Neural cell (in vitro differentiated cells): ENCODE results near the gene DAD1. TPM values are rescaled to one million over a fixed set of nuclear protein-coding genes. Genes with fewer than 3 reads are reported as not detected.

Experiments used
- H2AFZ ChIP-seq: fragments of 200-600, 300-800 bp; sonication (generic), shearing (Covaris generic); 2 replicates; pipeline ENCODE4 v1.6.0; 2014; ENCODE audit warnings: low read depth, mild to moderate bottlenecking, antibody characterized with exemption, low read length, moderate library complexity
- H3F3A ChIP-seq: fragments of 200-600 bp; shearing (Covaris generic); 2 replicates; pipeline ENCODE4 v1.6.1; 2016; ENCODE audit warnings: mild to moderate bottlenecking, moderate library complexity, mixed read lengths, antibody characterized with exemption, low read length; ENCODE audit not compliant: insufficient read depth, poor library complexity, severe bottlenecking
- H3K27ac ChIP-seq: fragments of 200-600, 300-800 bp; sonication (generic), shearing (Covaris generic); 2 replicates; pipeline ENCODE4 v1.5.1; 2014; ENCODE audit warnings: mild to moderate bottlenecking, low read length, moderate library complexity
- H3K27me3 ChIP-seq: fragments of 300-800, 200-600 bp; sonication (generic), shearing (Covaris generic); 2 replicates; pipeline ENCODE4 v1.6.0; 2014; ENCODE audit warnings: mild to moderate bottlenecking, low read depth, low read length, moderate library complexity; ENCODE audit not compliant: insufficient read depth
- H3K36me3 ChIP-seq: fragments of 300-800, 200-600 bp; sonication (generic), shearing (Covaris generic); 2 replicates; pipeline ENCODE4 v1.5.1; 2014; ENCODE audit warnings: mild to moderate bottlenecking, antibody characterized with exemption, low read length, moderate library complexity; ENCODE audit not compliant: insufficient read depth
- H3K4me2 ChIP-seq: fragments of 300-800, 200-600 bp; sonication (generic), shearing (Covaris generic); 2 replicates; pipeline ENCODE4 v1.6.0; 2014; ENCODE audit warnings: mild to moderate bottlenecking, low read length
- H3K4me3 ChIP-seq: fragments of 300-800, 200-600 bp; sonication (generic), shearing (Covaris generic); 2 replicates; pipeline ENCODE4 v1.5.1; 2014; ENCODE audit warnings: mild to moderate bottlenecking, low read length, moderate library complexity
- H3K79me2 ChIP-seq: fragments of 200-600 bp; shearing (Covaris generic); replicated peaks from 2 replicates; pipeline ENCODE4 v1.6.0; 2014; ENCODE audit warnings: mild to moderate bottlenecking, low read length, moderate library complexity; ENCODE audit not compliant: insufficient read depth
- H3K9ac ChIP-seq: fragments of 300-800, 200-600 bp; sonication (generic), shearing (Covaris generic); 2 replicates; pipeline ENCODE4 v1.6.1; 2016; ENCODE audit warnings: mild to moderate bottlenecking, low read length, mixed read lengths
- H3K9me2 ChIP-seq: fragments of 200-600 bp; shearing (Covaris generic); 2 replicates; pipeline ENCODE4 v1.6.1; 2016; ENCODE audit warnings: mild to moderate bottlenecking, low read length, mixed read lengths; ENCODE audit not compliant: insufficient read depth
- H3K9me3 ChIP-seq: fragments of 200-600, 300-800 bp; sonication (generic), shearing (Covaris generic); 2 replicates; pipeline ENCODE4 v1.6.1; 2016; ENCODE audit warnings: mild to moderate bottlenecking, mixed run types, low read length, moderate library complexity, mixed read lengths
- H4K20me1 ChIP-seq: fragments of 200-600 bp; shearing (Covaris generic); 2 replicates; pipeline ENCODE4 v1.6.1; 2016; ENCODE audit warnings: mild to moderate bottlenecking, mixed run types; ENCODE audit not compliant: insufficient read depth
- EP300 ChIP-seq: fragments of 450-650 bp; conservative IDR thresholded peaks from 2 replicates; pipeline ENCODE4 v1.6.1; 2014; ENCODE audit warnings: antibody characterized with exemption, mild to moderate bottlenecking, moderate library complexity; ENCODE audit not compliant: poor library complexity, severe bottlenecking
- EZH2 ChIP-seq: fragments of 200-600, 300-800 bp; shearing (Covaris generic), sonication (generic); IDR thresholded peaks from 2 replicates; pipeline ENCODE4 v1.6.1; 2014; ENCODE audit warnings: antibody characterized with exemption, low read length, borderline replicate concordance, mild to moderate bottlenecking; ENCODE audit not compliant: insufficient read depth, poor library complexity, severe bottlenecking
- MXI1 ChIP-seq: fragments of 450-650 bp; conservative IDR thresholded peaks from 2 replicates; pipeline ENCODE4 v1.6.1; 2014; ENCODE audit warnings: antibody characterized with exemption, mild to moderate bottlenecking; ENCODE audit not compliant: poor library complexity, severe bottlenecking
- POLR2AphosphoS5 ChIP-seq: IDR thresholded peaks from 2 replicates; pipeline ENCODE4 v1.6.1; 2012
- RAD21 ChIP-seq: fragments of 450-650 bp; conservative IDR thresholded peaks from 2 replicates; pipeline ENCODE4 v1.6.1; 2014; ENCODE audit warnings: antibody characterized with exemption, mild to moderate bottlenecking, moderate library complexity
- SMC3 ChIP-seq: fragments of 450-650 bp; conservative IDR thresholded peaks from 2 replicates; pipeline ENCODE4 v1.6.1; 2014; ENCODE audit warnings: antibody characterized with exemption, mild to moderate bottlenecking, moderate library complexity; ENCODE audit not compliant: poor library complexity
- TAF1 ChIP-seq: IDR thresholded peaks from 2 replicates; pipeline ENCODE4 v1.6.1; 2012; ENCODE audit warnings: low read depth
- polyA plus RNA-seq: library from polyadenylated mRNA; depleted of rRNA; stranded (reverse); fragments of >200 nt; gene quantifications from 2 replicates; pipeline ENCODE4 v1.2.3, GENCODE V29; 2014
- TF ChIP-seq, protein P1 (sequence below): IDR thresholded peaks from 2 replicates; pipeline ENCODE4 v1.6.1; 2012; ENCODE audit warnings: borderline replicate concordance
- TF ChIP-seq, protein P2 (sequence below): fragments of 450-650 bp; IDR thresholded peaks from 2 replicates; pipeline ENCODE4 v1.5.1; 2014; ENCODE audit warnings: antibody characterized with exemption, mild to moderate bottlenecking, moderate library complexity; ENCODE audit not compliant: poor library complexity, severe bottlenecking

Gene DAD1
- polyA plus RNA-seq, 1 donor from 2014 or later, result 369 TPM

DNA sequence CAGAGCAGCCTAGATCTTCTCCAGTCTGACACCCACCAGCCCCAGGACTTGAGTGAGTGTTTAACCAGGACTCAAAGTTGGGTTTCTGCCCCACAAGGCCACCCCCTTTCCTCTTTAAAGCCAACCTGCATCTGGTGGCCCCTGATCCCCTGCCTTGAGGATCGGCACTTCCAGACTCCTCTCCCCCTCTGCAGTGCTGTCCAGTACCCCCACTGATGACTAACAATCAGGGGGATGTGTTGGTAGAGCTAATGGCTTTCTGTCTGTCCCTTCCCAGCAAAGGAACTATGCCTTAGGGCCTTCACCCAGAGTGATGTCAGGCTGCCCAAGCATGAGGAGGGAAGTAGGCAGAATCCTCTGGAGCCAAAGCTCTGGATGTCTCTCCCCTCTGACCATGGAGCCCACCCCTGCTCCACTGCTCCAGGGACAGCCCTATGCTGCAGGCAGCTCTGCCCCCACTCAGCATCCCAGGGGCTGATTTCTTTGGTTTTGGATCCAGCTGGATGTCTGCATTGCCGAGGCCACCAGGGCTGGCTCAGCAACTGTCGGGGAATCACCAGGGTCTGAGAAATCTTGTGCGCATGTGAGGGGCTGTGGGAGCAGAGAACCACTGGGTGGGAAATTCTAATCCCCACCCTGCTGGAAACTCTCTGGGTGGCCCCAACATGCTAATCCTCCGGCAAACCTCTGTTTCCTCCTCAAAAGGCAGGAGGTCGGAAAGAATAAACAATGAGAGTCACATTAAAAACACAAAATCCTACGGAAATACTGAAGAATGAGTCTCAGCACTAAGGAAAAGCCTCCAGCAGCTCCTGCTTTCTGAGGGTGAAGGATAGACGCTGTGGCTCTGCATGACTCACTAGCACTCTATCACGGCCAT, 42.9 kb downstream of the DAD1 start:
- H3K9me2 ChIP-seq, result no peaks in the 10 kb centered on the region
- H4K20me1 ChIP-seq, result no peaks in the 10 kb centered on the region
- H3K9ac ChIP-seq, result no peak overlapping the region
- H2AFZ ChIP-seq, result no peak overlapping the region
- H3K4me3 ChIP-seq, result no peak overlapping the region
- H3K27ac ChIP-seq, result no peak overlapping the region
- no peaks in the 10 kb centered on the region for H3K79me2 ChIP-seq
- no peaks in the 10 kb centered on the region for H3F3A ChIP-seq
- H3K36me3 ChIP-seq, result no peaks in the 10 kb centered on the region
- no peak for TF ChIP-seq TAF1
- TF ChIP-seq RAD21, result no peak
- TF ChIP-seq MXI1, result no peak
- no peak for TF ChIP-seq EZH2
- TF ChIP-seq SMC3, result no peak
- no peak for TF ChIP-seq EP300
- TF ChIP-seq, protein P1, sequence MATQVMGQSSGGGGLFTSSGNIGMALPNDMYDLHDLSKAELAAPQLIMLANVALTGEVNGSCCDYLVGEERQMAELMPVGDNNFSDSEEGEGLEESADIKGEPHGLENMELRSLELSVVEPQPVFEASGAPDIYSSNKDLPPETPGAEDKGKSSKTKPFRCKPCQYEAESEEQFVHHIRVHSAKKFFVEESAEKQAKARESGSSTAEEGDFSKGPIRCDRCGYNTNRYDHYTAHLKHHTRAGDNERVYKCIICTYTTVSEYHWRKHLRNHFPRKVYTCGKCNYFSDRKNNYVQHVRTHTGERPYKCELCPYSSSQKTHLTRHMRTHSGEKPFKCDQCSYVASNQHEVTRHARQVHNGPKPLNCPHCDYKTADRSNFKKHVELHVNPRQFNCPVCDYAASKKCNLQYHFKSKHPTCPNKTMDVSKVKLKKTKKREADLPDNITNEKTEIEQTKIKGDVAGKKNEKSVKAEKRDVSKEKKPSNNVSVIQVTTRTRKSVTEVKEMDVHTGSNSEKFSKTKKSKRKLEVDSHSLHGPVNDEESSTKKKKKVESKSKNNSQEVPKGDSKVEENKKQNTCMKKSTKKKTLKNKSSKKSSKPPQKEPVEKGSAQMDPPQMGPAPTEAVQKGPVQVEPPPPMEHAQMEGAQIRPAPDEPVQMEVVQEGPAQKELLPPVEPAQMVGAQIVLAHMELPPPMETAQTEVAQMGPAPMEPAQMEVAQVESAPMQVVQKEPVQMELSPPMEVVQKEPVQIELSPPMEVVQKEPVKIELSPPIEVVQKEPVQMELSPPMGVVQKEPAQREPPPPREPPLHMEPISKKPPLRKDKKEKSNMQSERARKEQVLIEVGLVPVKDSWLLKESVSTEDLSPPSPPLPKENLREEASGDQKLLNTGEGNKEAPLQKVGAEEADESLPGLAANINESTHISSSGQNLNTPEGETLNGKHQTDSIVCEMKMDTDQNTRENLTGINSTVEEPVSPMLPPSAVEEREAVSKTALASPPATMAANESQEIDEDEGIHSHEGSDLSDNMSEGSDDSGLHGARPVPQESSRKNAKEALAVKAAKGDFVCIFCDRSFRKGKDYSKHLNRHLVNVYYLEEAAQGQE, result no peak
- TF ChIP-seq, protein P2, sequence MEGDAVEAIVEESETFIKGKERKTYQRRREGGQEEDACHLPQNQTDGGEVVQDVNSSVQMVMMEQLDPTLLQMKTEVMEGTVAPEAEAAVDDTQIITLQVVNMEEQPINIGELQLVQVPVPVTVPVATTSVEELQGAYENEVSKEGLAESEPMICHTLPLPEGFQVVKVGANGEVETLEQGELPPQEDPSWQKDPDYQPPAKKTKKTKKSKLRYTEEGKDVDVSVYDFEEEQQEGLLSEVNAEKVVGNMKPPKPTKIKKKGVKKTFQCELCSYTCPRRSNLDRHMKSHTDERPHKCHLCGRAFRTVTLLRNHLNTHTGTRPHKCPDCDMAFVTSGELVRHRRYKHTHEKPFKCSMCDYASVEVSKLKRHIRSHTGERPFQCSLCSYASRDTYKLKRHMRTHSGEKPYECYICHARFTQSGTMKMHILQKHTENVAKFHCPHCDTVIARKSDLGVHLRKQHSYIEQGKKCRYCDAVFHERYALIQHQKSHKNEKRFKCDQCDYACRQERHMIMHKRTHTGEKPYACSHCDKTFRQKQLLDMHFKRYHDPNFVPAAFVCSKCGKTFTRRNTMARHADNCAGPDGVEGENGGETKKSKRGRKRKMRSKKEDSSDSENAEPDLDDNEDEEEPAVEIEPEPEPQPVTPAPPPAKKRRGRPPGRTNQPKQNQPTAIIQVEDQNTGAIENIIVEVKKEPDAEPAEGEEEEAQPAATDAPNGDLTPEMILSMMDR, result no peak
- TF ChIP-seq POLR2AphosphoS5, result no peak
- H3K9me3 ChIP-seq, result no peaks in the 10 kb centered on the region
- H3K4me2 ChIP-seq, result no peak overlapping the region
- H3K27me3 ChIP-seq, result peaks cover 3% of the 10 kb centered on the region

DNA sequence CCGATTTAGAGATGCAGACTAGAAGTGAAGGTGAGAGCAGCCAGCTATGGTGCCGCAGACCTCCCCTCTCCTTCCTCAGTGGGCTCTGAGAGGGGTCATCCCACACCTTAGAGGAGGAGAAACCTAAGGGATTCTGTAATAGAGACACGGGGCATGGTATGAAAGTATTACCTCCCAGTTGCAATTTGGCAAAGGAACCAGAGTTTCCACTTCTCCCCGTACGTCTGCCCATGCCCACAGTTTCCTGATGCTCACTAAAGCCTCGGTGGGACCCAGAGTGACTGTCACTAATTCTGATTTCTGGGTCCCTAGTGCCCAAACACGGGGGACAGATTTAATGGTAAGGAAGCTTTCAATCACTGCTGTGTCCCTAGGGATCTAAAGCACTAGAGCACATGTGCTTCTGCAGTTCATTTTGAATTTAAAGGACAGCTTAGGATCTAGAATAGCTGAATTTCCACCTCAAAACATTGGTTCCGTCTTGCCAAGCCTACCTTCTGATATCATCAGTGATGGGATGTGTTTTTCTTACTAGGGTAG, 44.1 kb downstream of the DAD1 start:
- H3K36me3 ChIP-seq, result no peaks in the 10 kb centered on the region
- H3K27me3 ChIP-seq, result peaks cover 3% of the 10 kb centered on the region
- H2AFZ ChIP-seq, result no peak overlapping the region
- TF ChIP-seq SMC3, result no peak
- TF ChIP-seq POLR2AphosphoS5, result no peak
- TF ChIP-seq MXI1, result no peak
- no peak for TF ChIP-seq TAF1
- TF ChIP-seq, protein P1, result no peak
- TF ChIP-seq, protein P2, result no peak
- TF ChIP-seq EP300, result no peak
- TF ChIP-seq EZH2, result no peak
- no peak for TF ChIP-seq RAD21
- no peaks in the 10 kb centered on the region for H4K20me1 ChIP-seq
- no peaks in the 10 kb centered on the region for H3F3A ChIP-seq
- H3K9ac ChIP-seq, result no peak overlapping the region
- H3K9me2 ChIP-seq, result no peaks in the 10 kb centered on the region
- no peak overlapping the region for H3K27ac ChIP-seq
- H3K79me2 ChIP-seq, result no peaks in the 10 kb centered on the region
- no peaks in the 10 kb centered on the region for H3K9me3 ChIP-seq
- H3K4me3 ChIP-seq, result no peak overlapping the region
- H3K4me2 ChIP-seq, result no peak overlapping the region
